CD4-positive, alpha-beta T cell treated with Interleukin-21 for 1 hour (primary cell): ENCODE measurements around the gene NOSIP.
A peak's percentile ranks its signal among the peaks of the same experiment; 100 is the strongest.

ENCODE experiments used
- DNase-seq: peaks from one replicate; pipeline ENCODE4 v3.0.0-alpha.2; 2020

The NOSIP gene

DNA sequence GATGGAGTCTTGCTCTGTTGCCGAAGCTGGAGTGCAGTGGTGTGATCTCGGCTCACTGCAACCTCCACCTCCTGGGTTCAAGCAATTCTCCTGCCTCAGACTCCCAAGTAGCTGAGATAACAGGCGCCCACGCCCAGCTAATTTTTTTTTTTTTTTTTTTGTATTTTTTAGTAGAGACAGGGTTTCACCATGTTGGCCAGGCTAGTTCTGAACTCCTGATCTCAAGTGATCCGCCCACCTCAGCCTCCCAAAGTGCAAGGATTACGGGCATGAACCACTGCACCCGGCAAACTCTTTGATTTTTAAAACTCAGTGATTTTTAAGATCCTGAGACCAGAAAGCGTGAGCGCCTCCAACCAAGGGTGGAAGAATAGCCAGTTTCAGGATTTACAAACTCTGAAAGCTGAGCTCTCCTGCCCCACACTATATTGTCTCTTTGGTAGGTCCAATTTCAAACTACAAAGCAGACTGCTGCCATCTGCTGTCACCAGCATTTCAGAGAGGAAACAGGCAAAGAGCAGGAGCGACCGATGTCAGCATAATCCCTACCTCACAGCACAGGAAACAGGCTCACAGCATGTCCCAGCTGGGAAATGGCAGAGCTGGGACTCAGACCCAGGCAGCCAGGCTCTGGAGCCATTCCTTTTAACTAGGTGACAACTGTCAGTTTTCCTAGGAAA, 9.2 kb downstream of the NOSIP start:
- DNase-seq, result peak; percentile 58

DNA sequence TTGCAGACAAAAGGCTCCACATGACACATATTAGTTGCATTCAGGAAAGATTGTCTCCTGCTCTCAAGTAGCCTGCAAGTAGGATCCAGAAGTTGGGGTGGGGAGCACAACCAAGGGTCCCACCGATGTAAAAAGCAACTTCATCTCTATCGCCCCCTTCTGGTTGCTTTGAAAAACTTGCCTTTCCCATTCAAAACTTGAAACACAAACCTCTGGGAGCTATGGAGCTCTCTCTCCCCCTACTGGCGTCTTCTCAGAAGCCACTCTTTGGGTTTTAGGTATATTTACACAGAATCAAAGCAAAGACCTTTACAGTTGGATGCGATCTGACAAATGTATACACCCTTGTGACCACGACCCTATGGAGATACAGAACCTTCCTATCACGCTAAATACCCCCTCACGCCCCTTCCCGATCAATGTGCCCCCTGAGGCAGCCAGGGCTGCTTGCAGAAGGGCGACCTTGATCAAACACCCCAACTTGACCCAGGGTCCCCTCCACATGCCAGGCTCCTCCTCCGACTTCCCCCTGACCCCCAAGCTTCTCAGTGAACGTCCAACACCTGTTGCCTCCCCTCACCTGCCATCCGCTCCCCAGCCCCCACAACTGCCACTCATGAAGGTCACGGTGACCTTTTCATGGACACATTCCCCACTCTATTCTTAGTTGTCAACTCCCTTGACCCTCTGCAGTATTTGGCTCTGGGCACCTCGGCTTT, 10.1 kb downstream of the NOSIP start:
- DNase-seq, result peak; percentile 88

DNA sequence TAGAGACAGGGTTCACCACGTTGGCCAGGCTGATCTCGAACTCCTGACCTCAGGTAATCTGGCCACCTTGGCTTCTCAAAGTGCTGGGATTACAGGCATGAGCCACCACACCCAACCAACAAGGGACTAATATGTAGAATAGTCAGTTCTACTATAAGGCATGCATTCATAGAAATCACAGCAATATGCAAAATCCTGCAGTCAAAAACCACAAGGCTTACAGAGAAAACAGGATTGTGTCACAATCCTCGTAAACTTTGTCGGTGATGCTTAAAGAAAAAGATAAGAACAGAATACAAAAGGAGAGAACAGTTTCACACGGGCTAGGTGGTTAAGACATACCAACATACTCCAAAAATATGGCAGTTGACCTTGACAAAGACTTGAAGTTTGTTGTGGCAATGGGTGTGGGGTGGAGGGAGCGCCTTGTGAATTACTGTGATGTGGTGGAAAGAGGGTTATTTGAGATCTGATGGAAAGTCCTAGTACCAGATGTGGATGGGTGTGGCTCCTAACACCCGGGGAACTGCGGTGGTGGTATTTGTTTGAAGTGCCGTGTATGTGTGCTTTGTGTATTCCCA, 12.4 kb downstream of the NOSIP start:
- peak; percentile 89 for DNase-seq

DNA sequence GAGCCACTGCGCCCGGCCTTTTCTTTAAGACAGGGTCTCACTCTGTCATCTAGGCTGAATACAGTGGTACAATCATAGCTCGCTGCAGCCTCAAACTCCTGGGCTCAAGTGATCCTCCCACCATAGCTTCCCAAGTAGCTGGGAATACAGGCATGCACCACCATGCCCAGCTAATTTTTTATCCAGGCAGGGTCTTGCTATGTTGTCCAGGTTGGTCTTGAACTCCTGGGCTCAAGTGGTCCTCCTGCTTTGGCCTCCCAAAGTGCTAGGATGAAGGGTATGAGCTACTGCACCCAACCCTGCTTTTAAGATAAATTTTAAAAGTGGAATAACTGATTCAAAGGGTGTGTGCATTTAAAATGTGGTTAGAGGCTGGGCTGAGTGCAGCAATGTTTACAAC, 14.1 kb downstream of the NOSIP start:
- DNase-seq, result no peak

DNA sequence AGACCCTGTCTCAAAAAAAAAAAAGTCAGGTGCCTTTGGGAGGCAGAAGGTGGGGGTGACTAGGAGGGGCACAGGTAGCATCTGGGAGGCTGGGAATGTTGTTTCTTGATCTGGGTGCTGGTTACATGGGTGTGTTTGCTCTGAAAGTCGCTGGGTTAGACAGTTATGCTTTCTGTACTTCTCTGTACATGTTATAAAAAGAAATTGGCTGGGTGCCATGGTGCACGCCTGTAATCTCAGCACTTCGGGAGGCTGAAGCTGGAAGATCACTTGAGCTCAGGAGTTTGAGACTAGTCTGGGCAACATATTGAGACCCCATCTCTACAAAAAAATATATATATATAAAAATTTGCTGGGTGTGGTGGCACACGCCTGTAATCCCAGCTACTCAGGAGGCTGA, 15.1 kb downstream of the NOSIP start:
- DNase-seq, result no peak

DNA sequence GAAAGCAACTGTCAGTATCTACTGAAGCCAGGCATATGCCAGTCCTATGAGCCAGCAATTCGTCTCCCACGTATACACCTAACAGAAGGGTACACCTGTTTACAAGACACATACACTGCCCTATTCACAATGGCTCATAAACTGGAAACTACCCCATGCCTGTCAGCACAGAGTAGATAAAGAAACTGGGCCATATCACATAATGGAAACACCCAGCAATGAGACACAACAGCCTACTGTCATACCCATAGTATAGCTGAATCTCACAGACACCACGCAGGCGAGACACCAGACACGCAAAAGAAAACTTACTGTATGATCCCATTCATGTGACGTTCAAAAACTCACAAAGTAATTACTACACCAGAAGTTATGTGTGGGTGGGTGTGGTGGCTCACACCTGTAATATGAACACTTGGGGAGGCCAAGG, 15.7 kb downstream of the NOSIP start:
- no peak for DNase-seq

DNA sequence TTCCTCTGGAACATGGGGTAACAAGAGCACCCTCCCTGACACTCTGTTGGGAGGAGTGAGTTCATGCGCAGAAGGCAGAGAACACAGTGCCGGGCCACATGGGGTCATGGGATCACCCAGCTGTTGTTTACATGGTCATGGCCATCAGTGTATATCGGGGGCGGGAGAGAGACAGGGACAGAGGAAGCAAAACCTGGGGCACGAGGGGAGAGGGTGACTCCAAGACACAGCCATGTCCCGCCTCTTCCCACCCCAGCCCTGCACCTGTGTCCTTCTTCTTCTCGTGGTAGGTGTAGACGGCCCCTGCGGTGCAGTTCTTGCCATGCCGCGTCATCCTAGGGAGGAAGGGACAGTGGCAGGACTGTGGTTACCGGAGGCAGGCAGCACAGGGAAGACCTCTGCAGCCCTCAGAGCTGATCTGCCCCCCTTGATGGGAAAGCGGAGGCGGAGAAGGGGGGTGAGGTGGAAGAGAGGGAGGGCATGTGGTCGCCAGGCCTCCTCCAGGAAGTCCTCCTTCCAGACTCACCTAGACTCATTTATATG, 19.9 kb downstream of the NOSIP start:
- DNase-seq, result peak; percentile 59

DNA sequence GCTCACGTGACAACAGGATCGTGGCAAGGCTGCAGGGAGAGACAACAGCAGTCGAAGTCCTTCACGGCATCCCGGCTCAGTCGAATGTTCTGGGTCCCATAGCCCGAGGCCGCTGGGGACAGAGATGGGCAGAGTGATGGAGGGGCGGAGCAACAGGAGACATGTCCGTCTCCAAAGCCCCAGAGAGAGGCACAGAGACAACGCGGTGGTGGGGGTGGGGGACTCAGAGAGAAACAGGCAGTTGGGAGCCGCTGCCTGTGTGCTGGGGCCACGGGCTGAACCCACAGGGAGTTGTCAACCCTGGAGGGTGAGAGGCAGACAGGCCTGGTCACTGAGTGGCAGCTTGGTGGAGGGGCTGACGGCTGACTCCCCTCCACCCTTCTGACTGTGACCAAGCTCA, 20.4 kb downstream of the NOSIP start:
- DNase-seq, result no peak

DNA sequence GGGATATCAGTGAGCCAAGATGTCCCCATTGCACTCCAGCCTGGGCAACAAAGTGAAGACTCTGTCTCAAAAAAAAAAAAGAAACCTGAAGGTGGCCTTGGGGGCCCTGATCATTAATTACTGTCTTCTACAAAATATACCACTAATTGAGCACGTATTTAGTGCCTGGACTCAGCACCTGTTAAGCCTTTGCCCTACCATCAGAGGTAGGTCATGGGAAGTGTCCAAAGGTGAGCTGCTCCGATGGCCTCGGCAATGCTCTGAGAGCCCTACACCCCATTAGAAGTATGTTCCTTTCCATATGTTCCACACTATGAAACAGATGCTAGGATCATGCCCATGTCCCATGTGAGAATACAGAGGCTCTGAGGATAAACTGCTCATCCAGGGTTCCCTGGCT, 20.9 kb downstream of the NOSIP start:
- no peak for DNase-seq

DNA sequence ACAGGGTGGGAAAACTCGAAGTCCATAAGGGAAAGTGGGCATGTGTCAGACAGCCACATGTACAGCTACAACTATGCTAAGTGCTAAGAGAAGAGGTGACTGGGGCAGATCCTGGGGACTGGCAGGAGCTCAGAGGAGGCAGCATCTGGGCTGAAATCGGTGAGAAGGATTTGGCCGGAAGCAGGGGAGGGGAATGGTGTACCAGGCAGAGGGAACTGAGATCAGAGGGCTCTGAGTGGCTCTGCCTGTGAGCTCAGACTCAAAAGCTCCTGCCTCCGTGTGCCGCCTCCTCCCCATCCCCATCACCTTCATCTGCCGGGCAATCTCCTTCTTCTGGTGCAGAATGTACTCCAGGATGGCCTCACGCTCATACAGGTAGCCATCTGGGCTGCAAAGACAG, 21.8 kb downstream of the NOSIP start:
- DNase-seq, result no peak

DNA sequence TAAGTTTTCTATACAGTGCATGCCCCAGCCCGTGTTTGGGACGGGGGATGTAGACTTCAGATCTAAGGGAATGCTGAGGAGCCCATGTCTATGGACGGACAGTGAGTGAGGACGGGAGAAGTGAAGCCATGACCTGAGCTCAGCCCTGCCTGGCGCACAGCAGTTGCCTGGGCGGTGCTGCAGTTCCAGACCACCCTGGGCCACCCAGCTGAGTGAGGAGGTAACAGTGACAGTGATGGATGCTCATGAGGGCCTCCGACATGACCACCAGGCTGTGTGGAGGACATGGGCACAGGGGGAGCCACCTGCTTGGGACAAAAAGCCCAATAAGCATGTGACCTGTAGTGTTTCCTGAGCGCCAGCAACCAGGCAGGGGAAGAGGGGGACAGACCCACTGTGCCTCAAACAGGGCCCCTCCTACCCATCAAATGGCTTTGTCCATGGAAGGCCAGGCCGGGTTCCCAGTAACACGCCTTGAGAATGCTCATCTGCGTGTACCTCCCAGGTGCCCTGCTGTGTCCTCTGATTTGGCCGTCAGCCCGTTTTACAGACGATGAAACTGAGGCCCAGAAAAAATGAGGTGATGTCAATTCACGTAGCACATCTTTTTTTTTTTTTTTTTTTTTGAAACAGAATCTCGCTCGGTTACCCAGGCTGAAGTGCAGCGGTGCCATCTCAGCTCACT, 22.6 kb downstream of the NOSIP start:
- no peak for DNase-seq

DNA sequence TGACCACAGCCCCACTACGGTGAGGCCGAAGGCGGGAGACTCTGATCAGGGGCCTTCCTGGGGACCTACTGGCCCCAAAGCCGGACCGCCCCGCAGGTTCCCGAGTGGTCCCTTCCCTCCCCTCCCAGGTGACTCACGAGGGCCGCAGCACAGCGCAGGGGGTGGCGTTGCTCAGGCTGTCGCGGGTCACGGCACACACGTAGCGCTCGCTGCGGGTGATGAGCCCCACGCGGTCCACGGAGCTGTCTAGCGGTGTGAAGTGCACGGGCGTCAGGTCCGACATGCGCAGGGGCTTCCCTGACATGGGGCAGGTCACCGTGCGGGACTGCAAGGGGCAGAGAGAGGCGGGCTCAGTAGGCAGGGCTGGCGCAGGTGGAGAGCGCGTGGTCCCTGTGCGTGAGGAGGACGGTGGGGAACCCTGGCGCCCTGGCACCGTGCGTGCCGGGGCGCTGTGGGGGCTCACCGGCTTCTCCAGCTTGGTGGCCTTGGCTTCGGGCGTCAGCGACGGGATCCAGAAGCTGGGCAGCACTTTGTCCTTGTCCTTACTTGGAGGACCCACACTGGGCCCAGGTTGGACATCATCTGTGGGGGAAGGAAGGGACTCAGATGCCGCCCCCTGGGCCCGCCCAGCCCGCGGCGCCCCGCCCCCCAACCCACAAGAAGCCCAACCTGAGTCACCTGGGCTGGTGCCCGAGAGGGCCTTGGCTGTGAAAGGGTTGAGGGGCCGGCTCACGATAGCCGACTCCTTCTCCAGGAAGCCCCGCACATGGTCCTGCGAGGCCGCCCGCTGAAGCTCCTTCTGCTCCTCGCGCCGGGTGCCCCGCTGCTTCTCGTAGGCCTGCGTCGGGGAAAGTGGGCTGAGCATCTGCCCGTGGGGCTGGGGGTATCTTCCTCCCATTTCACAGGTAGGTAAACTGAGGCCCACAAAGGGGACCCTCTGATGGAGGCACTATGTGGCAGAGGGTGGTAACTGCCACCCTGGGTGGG, 23.7 kb downstream of the NOSIP start:
- DNase-seq, result peak; percentile 48

DNA sequence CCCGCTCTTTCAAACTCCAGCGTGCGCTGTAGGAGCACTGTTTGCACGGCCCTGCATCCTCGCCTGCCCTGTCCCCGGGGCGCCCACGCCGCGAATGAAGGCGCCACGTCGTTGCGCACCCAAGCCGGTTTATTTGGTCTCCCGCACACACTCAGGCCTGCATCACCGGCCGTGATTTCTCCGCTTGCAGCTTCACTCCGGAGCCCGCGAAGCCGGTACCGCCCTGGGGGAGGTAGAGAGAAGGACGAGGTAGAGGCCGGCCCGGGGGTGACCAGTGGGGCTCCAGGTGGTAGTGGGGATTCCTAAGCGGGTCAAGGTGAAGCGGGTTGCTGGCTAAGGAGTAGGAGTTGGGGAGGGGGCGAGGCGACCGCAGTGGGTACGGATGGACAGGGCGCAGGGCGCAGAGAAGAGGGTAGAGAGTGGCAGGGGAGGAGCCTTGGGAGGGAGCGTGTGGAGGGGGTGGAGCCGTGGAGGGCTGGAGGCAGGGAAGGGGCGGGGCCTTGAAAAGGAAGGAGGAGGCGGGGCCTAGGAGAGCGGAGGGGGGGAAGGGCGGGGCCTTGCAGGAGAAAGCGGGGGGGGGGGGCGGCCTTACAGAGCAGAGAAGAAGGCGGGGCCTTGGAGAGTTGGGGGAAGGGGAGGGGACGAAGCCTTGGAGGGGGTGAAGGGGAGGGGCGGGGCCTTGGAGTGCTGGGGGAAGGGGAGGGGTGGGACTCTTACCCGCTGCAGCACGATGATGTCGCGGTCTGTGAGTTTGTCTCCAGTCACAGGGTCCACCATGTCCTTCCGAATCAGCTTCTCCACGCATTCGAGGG, 24.6 kb downstream of the NOSIP start:
- peak; percentile 85 for DNase-seq

DNA sequence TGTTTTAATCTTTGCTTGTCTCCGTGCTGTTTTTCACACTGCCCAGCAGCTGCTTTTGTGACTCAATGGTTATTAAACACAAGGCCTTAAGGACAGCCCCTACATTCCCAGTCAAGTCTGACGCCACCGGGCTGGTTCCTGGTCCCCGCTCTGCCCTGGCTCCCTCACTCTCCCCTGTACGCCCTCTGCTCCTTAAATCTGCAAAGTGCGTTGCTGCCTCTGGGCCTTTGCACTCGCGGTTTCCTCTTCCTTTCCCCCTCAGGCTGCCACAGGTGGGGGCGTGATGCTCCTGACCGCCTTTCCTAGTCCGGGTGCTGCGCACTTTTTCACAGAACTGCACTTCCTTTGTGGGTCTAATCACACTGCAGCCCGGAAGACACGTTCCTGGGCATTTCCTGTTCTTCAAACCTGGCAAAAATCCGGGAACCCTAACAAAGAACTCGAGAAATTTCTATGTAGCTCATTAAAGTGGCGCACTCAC, 25.6 kb downstream of the NOSIP start:
- peak; percentile 75 for DNase-seq

DNA sequence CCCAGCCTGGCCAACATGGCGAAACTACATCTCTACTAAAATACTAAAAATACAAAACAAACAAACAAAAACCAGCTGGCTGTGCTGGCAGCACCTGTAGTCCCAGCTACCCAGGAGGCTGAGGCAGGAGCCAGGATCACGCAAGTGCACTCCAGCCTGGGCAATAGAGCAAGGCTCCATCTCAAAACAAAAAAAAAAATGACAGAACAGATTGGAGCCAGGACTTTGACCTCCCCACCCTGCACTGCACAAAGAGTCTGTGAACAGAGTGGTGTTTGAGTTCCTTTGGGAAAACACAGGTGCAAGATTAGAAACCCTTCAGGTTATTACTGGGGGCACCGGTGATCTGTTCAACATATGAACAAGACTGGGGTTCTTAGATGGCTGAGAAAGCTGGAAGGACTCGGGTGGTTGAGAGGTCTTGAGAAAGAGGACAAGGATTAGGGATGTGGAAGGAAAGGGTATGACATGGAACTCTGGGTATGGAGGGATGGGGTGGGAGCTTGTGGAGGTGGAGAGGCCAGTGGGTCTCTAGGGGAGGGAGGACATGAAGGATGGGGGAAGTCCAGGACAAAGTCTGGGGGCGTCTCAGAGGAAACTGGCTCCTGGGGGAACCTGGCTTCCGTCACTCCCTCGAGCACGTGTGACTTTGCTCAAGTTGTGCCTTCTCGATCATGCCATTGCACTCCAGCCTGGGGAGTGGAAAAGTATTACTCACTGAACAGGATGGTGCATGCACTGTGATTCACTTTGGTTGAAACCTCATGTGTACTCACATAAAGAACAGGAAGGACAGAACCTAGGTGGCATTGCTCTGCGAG, 26.7 kb downstream of the NOSIP start:
- no peak for DNase-seq

DNA sequence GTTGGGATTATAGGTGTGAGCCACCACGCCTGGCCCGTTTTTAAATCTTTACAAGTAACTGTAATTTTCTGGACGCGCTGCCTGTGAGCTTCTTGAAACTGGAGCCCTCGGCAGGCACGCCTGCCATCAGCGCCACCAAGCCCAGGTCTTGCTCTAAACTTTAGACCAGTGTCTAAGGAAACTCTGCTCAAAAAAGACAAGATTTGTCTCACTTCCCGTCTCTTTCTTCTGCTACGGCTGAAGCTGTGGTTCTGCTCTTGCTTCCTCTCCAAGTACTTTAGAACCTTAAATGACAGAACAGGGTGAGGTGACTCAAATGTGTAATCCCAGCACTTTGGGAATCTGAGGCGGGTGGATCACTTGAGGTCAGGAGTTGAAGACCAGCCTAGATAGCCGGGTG, 27.6 kb downstream of the NOSIP start:
- peak; percentile 58 for DNase-seq

DNA sequence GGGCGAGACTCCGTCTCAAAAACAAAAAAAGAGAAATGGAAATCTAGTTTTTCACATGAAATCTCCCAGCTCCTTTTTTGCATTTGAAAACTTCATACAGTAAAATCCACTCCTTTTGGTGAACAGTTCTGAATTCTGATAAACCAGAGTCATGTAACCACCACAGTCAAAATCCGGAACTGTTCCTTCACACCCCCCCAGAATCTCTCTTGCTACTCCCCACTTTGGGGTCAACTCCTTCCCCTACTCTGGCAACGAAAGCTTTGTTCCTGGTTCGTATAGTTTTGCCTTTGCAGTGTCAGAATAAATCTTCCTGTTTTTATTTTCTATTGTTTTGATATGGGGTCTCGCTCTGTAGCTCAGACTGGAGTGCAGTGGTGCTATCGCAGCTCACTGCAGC, 28.8 kb downstream of the NOSIP start:
- no peak for DNase-seq

DNA sequence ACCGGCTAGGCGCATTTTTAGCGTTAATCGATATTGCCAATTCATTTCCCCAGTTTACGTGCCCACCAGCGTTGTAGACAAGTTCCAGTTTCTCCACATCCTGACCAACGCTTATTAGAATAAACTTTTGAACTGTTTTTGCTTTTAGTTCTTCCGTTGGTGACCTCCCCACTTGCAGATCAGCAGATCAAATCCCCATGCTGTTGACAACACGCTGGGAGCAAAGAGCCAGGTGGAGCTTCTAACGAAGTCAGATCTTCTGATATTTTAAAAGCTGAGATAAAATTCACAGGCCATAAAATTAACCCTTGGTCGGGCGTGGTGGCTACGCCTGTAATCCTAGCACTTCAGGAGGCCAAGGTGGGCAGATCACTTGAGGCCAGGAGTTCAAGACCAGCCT, 31.3 kb downstream of the NOSIP start:
- no peak for DNase-seq

DNA sequence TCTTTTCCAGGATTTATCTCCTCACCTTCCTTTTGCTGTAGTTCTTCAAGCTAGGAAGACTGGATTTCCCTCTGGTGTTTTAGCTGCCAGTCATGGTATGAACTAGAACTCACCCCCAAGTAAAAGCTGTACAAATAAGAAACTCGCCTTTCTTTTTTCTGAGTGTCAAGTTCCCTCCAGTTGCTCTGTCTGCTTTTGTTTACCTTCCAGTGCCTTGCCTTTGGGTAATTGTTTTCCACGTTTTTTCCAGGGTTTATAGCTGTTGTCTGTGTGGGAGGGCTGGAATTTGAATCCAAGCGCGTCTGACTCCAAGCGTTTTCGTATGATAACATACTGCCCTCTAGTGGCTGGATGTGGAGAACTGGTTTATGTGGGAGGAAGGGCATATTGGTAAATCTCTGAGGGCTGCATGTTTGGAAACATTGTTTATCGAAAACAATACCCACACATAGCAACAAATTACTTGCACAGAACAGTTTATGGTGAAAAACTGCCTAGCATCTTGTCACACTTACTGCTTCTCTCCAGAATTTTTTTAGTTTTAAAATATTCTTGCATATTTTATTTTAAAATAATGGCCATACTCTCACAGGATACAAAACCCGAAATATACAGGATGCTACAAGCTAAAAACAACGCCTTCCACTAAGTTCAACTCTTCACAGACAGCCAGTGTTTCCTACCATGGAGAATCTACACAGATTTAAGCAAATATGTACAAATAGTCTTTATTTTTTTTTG, 33.4 kb downstream of the NOSIP start:
- DNase-seq, result peak; percentile 84
